Activated CD4-positive, alpha-beta T cell treated with anti-CD3 and anti-CD28 coated beads, Interleukin-2, amount 10 ng/mL, durations not matched to agents 24 days and 14 days (primary cell): ENCODE results near the gene TBC1D5. TPM values are rescaled to one million over a fixed set of nuclear protein-coding genes. Genes with fewer than 3 reads are reported as not detected.
"Not testable (repeated sequence)": the region's sequence is repeated elsewhere in the genome, so short reads cannot be mapped to it uniquely, and the experiment has no call there.

Experiments used
- DNase-seq: peaks from one replicate; pipeline ENCODE4 v3.0.0; 2022
- H3K27ac Mint-ChIP-seq: one replicate; pipeline ENCODE4 v1.8.0; 2022; ENCODE audit warnings: mild to moderate bottlenecking, mixed read lengths
- H3K27me3 Mint-ChIP-seq: one replicate; pipeline ENCODE4 v1.8.0; 2022; ENCODE audit warnings: mixed read lengths
- H3K36me3 Mint-ChIP-seq: one replicate; pipeline ENCODE4 v1.8.0; 2022; ENCODE audit warnings: low read depth, mild to moderate bottlenecking, mixed read lengths
- H3K4me1 Mint-ChIP-seq: one replicate; pipeline ENCODE4 v1.8.0; 2021; ENCODE audit warnings: mixed read lengths
- H3K4me3 Mint-ChIP-seq: one replicate; pipeline ENCODE4 v1.8.0; 2022; ENCODE audit warnings: mild to moderate bottlenecking, moderate library complexity, mixed read lengths
- H3K9me3 Mint-ChIP-seq: one replicate; pipeline ENCODE4 v1.8.0; 2021; ENCODE audit warnings: mixed read lengths
- intact Hi-C: fragments of 100-400 bp; cut with micrococcal nuclease; formaldehyde crosslinking; loops from one replicate; pipeline ENCODE4 v1.15.1; 2023
- total RNA-seq: library from RNA; stranded (reverse); gene quantifications from 2 replicates; pipeline ENCODE4 v1.2.3, GENCODE V29; 2022

TBC1D5 gene
- total RNA-seq, 1 donor from 2014 or later = 38.5 TPM

- H3K27ac Mint-ChIP-seq = no peak overlapping the region
- intact Hi-C loops = no loop called here
- no peaks in the 10 kb centered on the region for H3K36me3 Mint-ChIP-seq
- H3K9me3 Mint-ChIP-seq = no peaks in the 10 kb centered on the region
- no peak overlapping the region for H3K4me3 Mint-ChIP-seq
- no peak for DNase-seq
- H3K27me3 Mint-ChIP-seq = no peaks in the 10 kb centered on the region
- H3K4me1 Mint-ChIP-seq = no peaks in the 10 kb centered on the region
These were observed 331.1 kb downstream of the TBC1D5 start for GRCh38 chr3:17411157-17411877.

DNA sequence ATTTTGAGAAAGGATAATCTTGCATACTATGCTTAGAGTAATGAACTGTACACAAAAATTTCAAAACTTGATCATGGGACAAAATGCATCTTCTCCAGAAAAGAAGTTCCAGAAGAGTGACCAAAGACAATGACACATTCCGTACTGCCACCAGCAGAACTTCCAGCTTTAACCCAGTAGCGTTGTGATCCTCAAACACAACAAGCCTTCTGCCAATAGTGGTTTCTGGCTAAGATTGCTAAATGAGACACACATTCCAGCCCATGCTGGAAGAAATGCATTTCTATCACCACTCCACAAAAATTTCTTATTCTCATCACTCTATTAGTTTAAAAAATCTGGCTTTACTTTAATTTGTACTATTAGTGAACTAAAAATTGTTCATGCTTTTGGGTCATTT lies 334.9 kb downstream of the TBC1D5 start:
- no peak overlapping the region for H3K27ac Mint-ChIP-seq
- no peak overlapping the region for H3K4me3 Mint-ChIP-seq
- no peaks in the 10 kb centered on the region for H3K4me1 Mint-ChIP-seq
- DNase-seq = no peak
- no peaks in the 10 kb centered on the region for H3K27me3 Mint-ChIP-seq
- no peaks in the 10 kb centered on the region for H3K9me3 Mint-ChIP-seq
- H3K36me3 Mint-ChIP-seq = no peaks in the 10 kb centered on the region
- intact Hi-C loops = no loop called here

DNA sequence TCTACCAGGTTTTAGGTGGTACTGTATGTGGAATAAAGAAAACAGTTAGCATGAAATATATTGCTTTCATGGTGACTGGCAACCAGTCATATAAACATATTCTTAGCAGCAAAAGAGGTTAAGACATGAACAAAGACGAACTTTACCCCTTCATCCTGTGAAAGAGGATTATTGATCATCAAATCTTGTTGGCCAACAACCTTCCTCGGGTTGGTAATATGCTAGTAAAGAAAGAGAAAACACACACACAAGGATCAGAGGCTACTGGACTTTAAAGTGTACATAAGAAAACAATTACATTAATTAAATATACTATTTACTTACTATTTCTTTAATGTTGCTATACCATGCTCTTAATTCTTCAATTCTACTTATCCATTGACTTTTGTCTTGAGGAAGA lies 337.9 kb downstream of the TBC1D5 start:
- no peak overlapping the region for H3K27ac Mint-ChIP-seq
- no peaks in the 10 kb centered on the region for H3K4me1 Mint-ChIP-seq
- intact Hi-C loops = no loop called here
- no peak for DNase-seq
- H3K4me3 Mint-ChIP-seq = no peak overlapping the region
- H3K36me3 Mint-ChIP-seq = no peaks in the 10 kb centered on the region
- H3K9me3 Mint-ChIP-seq = no peaks in the 10 kb centered on the region
- H3K27me3 Mint-ChIP-seq = no peaks in the 10 kb centered on the region

GRCh38 chr3:17402442-17402841 lies 340.0 kb downstream of the TBC1D5 start:
- no peaks in the 10 kb centered on the region for H3K4me1 Mint-ChIP-seq
- intact Hi-C loops = no loop called here
- no peak overlapping the region for H3K4me3 Mint-ChIP-seq
- H3K27ac Mint-ChIP-seq = no peak overlapping the region
- DNase-seq = no peak
- no peaks in the 10 kb centered on the region for H3K27me3 Mint-ChIP-seq
- H3K9me3 Mint-ChIP-seq = no peaks in the 10 kb centered on the region
- H3K36me3 Mint-ChIP-seq = peaks cover 2% of the 10 kb centered on the region

DNA sequence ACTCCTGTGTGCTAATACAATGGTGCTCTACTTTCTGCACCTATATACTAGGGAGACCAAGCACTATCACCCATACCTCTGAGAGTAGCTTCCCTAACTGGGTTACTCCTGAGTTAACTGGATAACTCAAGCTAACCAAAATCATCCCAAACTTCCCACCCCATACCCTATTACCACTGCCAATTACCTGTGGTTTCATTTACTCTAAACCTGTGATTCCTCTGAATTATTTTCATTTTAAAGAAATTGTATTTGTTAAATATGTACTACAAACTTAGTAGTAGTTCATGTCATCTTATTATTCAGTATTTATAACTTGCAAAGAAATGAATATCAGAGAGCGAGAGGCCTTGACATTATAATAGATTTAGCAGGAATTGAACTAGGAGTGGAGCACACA lies 340.5 kb downstream of the TBC1D5 start:
- no peak for DNase-seq
- Mint-ChIP-seq H3K9me3 (no peaks in the 10 kb centered on the region), H3K4me3 (no peak overlapping the region), H3K27me3 (no peaks in the 10 kb centered on the region), H3K36me3 (peaks cover 2% of the 10 kb centered on the region), H3K27ac (no peak overlapping the region), H3K4me1 (no peaks in the 10 kb centered on the region)
- intact Hi-C loops = no loop called here

DNA sequence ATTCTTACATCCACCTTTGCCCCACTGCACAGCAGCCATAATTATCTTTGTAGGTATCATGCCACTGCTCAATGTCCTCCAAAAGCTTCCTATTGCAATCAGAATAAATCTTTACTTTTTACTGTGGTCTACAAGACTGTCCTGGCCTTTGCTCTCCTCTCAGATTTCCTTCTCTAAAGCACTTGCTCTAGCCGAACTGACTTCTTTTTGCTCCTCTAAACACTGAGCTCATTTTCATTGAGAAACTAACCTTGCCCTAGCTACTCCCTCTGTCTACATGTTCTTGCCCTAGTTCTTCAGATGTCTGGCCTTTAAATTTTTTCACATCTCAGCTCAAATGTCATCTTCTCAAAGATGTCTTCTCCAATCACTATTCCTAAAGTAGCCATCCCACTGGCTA lies 342.8 kb downstream of the TBC1D5 start:
- no peaks in the 10 kb centered on the region for H3K27me3 Mint-ChIP-seq
- no peak overlapping the region for H3K27ac Mint-ChIP-seq
- peaks cover 2% of the 10 kb centered on the region for H3K36me3 Mint-ChIP-seq
- no peaks in the 10 kb centered on the region for H3K9me3 Mint-ChIP-seq
- no peak for DNase-seq
- no peaks in the 10 kb centered on the region for H3K4me1 Mint-ChIP-seq
- H3K4me3 Mint-ChIP-seq = no peak overlapping the region
- intact Hi-C loops = no loop called here

- Mint-ChIP-seq H3K36me3 (peaks cover 2% of the 10 kb centered on the region), H3K4me3 (no peak overlapping the region), H3K27ac (no peak overlapping the region), H3K4me1 (no peaks in the 10 kb centered on the region), H3K27me3 (no peaks in the 10 kb centered on the region), H3K9me3 (no peaks in the 10 kb centered on the region)
- no peak for DNase-seq
- intact Hi-C loops = no loop called here
These were observed 343.4 kb downstream of the TBC1D5 start for GRCh38 chr3:17398959-17399551.

GRCh38 chr3:17396036-17396435 lies 346.4 kb downstream of the TBC1D5 start:
- no peak for DNase-seq
- Mint-ChIP-seq H3K4me3 (no peak overlapping the region), H3K9me3 (no peaks in the 10 kb centered on the region), H3K36me3 (peaks cover 19% of the 10 kb centered on the region), H3K27ac (no peak overlapping the region), H3K27me3 (no peaks in the 10 kb centered on the region), H3K4me1 (no peaks in the 10 kb centered on the region)
- intact Hi-C loops = no loop called here

DNA sequence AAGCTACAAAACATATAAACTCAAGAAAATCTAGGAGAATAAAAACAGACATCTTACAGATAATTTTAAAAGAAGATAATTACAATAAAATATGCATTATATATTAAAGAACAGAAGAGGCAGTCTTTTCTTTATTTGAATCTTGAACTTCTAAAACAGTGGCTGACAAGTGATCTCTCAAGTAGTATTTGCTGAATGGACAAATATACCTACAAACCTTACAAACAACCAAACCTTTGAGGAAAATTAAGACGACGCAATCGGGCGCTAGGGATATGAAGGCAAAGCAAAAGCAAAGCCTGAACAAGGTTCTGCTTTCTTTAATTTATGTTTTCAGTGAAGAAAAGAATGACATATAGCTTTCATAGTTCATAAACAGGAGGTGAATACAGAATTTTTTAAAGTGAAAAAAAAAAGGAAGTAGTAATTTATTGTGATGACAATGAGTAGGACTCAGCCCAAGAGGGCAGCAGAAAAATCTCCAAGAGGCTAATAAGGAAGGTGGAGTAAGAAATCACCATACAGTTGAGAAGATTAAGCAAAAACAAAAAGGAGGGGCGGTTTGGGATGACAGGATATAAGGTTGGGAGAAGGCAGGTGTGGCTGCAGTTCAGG lies 347.8 kb downstream of the TBC1D5 start:
- Mint-ChIP-seq H3K4me1 (no peaks in the 10 kb centered on the region), H3K27ac (no peak overlapping the region), H3K27me3 (no peaks in the 10 kb centered on the region), H3K36me3 (peaks cover 19% of the 10 kb centered on the region), H3K4me3 (no peak overlapping the region), H3K9me3 (no peaks in the 10 kb centered on the region)
- DNase-seq = no peak
- intact Hi-C loops = no loop called here

GRCh38 chr3:17392516-17392915 lies 349.9 kb downstream of the TBC1D5 start:
- intact Hi-C loops, H3K4me1 Mint-ChIP-seq, H3K9me3 Mint-ChIP-seq, H3K4me3 Mint-ChIP-seq, H3K27me3 Mint-ChIP-seq, DNase-seq, H3K27ac Mint-ChIP-seq: not testable (repeated sequence)
- peaks cover 17% of the 10 kb centered on the region for H3K36me3 Mint-ChIP-seq

DNA sequence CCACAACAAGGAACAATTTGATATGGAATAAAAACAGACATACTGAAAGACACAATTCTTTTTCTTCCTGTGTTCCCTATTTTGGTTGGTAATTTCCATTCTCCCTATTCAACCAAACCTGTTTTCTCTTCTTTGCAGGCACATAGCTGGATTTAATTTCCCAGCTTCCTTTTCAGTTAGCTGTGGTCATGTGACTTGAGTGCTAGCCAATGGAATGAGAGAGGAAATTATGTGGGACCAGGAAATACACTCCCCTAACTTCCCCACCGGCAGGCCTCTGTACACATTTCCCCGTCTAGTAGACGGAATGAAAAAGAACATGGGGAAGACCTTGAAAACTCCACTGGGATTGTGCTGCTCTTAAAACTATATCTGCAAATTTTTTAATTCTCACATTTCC lies 351.6 kb downstream of the TBC1D5 start:
- no peak for DNase-seq
- H3K9me3 Mint-ChIP-seq = no peaks in the 10 kb centered on the region
- H3K4me3 Mint-ChIP-seq = no peak overlapping the region
- H3K4me1 Mint-ChIP-seq = no peaks in the 10 kb centered on the region
- peaks cover 17% of the 10 kb centered on the region for H3K36me3 Mint-ChIP-seq
- H3K27ac Mint-ChIP-seq = no peak overlapping the region
- H3K27me3 Mint-ChIP-seq = no peaks in the 10 kb centered on the region
- intact Hi-C loops = no loop called here

DNA sequence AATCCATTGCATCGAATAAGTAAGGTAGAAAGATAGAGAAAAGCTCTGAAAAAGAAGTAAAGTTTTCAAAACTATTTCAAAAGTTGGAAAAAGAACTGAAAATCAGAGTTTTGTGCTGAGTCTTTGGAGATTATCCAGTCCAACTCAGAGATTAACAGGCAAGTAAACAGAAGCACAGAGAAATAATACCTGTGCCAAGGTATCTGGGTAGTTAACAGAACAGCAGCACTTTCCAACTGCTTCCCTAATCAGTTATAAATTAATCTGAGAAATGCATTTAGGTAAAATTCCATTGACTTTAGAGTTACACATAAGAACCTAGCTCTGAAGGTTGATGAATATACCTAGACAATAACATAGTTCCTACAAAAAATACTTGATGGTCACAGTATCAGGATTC lies 355.3 kb downstream of the TBC1D5 start:
- Mint-ChIP-seq H3K36me3 (peaks cover 4% of the 10 kb centered on the region), H3K4me3 (no peak overlapping the region), H3K27me3 (no peaks in the 10 kb centered on the region), H3K4me1 (no peaks in the 10 kb centered on the region), H3K27ac (no peak overlapping the region), H3K9me3 (no peaks in the 10 kb centered on the region)
- intact Hi-C loops = no loop called here
- DNase-seq = no peak

DNA sequence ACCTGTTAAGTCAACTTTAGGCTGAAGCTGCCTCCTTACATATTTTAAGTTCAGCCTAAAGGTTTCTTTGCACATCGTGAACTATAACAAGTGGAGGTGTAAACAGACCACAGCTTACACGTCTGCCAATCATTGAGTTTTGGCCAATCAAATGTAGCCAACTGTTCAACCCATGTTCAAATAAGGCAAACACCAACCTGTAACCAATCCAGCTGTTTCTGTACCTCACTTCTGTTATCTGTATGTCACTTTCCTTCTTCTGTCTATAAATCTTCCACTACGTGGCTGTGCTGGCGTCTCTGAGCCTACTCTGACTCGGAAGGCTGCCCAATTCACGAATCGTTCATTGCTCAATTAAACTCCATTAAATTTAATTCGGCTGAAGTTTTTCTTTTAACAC lies 356.0 kb downstream of the TBC1D5 start:
- no peaks in the 10 kb centered on the region for H3K4me1 Mint-ChIP-seq
- H3K27ac Mint-ChIP-seq = no peak overlapping the region
- DNase-seq = no peak
- intact Hi-C loops = no loop called here
- no peaks in the 10 kb centered on the region for H3K36me3 Mint-ChIP-seq
- H3K4me3 Mint-ChIP-seq = no peak overlapping the region
- no peaks in the 10 kb centered on the region for H3K9me3 Mint-ChIP-seq
- H3K27me3 Mint-ChIP-seq = no peaks in the 10 kb centered on the region

- intact Hi-C loops = no loop called here
- no peaks in the 10 kb centered on the region for H3K27me3 Mint-ChIP-seq
- no peak overlapping the region for H3K4me3 Mint-ChIP-seq
- no peak overlapping the region for H3K27ac Mint-ChIP-seq
- no peaks in the 10 kb centered on the region for H3K4me1 Mint-ChIP-seq
- no peaks in the 10 kb centered on the region for H3K36me3 Mint-ChIP-seq
- H3K9me3 Mint-ChIP-seq = no peaks in the 10 kb centered on the region
- DNase-seq = no peak
These were observed 357.7 kb downstream of the TBC1D5 start for GRCh38 chr3:17384567-17385296.
